ENCODE results near the gene ADAMTSL2.

The ADAMTSL2 gene

GRCh38 chr9:133575186-133576030, 40.9 kb downstream of the ADAMTSL2 start:
- no peak for DNase-seq (ENCODE audit: low read depth, low spot score)

DNA sequence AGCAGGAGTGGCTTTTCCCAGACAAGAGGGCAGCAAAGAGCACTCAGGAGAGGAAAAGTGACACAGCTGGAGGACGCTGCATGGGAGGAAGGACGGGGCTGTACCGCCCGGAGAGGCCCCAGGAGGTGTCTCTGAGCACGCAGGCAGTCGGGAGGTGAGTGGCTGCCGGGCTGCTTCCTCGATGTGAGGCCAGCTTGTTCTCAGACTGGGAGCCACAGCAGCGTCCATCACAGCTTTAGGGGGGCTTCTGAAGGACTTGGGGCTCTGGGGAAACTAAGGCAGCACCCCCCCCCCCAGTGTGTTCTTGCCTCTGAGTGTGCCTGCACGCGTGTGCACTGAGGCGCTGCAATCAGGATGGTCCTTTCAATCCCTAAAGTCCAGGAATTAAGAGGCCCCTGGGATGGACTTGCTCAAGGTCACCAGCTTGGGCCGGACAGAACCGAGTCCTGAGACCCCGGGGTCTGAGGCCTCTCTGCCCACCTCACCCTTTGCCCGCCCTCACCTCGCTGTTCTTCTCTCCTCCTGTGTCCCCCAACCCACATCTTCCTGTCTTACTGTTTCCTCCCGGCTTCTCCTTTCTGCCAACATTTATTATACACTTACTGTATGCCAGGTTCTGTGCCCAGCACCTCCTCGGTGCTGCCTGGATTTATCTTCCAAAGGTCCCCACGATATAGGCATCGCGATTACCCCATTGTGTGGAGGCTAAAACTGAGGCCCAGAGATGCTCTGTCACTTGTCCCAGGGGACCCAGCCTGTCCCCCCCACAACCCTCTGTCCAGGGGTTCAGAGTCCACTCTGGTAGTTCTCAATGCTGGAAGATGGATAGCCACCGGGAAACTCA, 41.7 kb downstream of the ADAMTSL2 start:
- no peak for DNase-seq (ENCODE audit: low read depth, low spot score)

GRCh38 chr9:133576875-133577736, 42.6 kb downstream of the ADAMTSL2 start:
- no peak for DNase-seq (ENCODE audit: low read depth, low spot score)

- DNase-seq (ENCODE audit: low read depth, low spot score), result no peak
Observed at GRCh38 chr9:133577737-133578112, 43.2 kb downstream of the ADAMTSL2 start.

DNA sequence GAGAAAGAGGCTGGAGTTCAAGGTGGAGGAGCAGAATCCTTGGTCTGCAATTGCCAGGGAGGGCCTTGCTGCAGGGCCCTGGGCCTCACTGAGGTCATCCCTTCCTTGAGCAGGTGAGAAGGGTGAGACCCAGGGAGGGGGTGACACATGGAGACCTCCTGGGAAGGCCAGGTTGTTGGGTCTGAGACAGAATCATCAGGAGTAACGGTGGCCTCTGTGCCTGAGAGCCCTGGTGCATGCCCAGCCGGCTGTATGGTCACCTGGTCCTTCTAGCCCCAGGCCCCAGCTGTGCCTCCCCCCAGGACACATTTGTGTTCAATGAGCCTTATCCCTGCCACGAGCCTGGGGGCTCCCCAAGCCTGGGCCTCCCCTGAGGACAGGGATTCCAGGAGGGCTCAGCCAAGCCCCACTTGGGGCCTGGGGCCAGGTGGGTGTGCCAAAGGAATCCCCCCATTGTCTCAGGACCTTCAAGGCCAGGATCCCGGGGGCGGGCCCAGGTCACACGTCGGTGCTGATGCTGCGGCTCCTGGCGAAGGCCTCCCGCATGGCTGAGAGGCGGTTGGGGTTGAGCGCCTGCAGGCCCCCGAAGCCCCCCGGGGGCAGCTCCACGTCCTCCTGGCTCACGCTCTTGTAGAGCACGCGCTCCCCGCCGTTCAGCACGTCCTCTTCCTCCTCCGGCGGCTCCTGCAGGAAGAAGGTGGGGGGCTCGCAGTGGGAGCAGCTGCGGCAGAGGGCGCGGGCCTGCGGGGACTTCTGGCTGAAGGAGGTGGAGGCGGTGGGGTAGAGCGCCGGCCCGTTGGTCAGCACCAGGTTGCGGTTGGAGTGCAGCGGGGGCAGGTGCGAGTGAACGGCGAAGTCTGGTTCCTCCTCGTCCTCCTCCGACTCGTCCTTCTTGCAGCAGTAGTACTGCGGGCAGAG, 44.3 kb downstream of the ADAMTSL2 start:
- no peak for DNase-seq (ENCODE audit: low read depth, low spot score)

GRCh38 chr9:133579601-133580418, 45.3 kb downstream of the ADAMTSL2 start:
- DNase-seq (ENCODE audit: low read depth, low spot score), result no peak

DNA sequence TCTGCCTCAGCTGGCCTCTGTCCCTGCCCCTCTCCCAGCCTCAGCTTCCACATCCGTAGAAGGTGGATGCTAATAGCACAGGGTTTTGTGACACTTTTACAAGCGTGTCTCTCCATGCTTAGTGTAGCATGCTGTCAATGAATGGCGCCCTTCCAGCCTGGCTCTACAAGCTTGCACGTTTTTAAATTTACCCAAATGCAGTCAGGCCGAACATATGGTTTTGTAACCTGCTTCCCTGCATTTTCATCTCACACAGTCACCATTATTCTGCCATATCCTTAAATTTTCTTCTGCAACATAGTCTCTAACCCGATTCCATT, 45.9 kb downstream of the ADAMTSL2 start:
- no peak for DNase-seq (ENCODE audit: low read depth, low spot score)

GRCh38 chr9:133581011-133581410, 46.5 kb downstream of the ADAMTSL2 start:
- no peak for DNase-seq (ENCODE audit: low read depth, low spot score)

GRCh38 chr9:133581513-133582343, 47.2 kb downstream of the ADAMTSL2 start:
- no peak for DNase-seq (ENCODE audit: low read depth, low spot score)

DNA sequence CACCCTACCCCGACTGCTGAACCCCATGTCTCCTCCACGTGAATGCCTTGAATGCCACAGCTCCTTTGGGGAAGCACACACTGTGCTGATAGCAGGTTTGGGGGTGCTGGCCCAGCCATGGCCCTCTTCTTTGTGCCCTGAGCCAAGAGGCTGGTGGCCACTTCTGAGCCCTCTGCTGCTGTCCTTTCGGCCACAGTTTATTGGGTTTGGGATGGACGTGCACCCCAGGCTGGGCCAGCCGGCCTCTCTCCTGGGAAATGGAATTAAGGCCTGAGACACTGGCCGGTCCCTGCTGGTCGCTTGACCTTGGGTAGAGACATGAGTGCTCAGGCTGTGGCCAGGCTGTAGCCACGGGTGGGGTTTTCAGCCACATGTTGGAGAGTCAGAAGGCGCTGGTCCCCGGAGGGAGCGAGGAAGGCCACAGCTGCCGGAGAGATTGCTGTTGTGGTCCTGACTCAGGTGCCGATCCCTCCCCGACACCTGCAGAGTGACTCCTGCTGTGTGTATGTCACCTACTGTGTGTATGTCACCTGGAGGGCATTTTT, 48.1 kb downstream of the ADAMTSL2 start:
- no peak for DNase-seq (ENCODE audit: low read depth, low spot score)

DNA sequence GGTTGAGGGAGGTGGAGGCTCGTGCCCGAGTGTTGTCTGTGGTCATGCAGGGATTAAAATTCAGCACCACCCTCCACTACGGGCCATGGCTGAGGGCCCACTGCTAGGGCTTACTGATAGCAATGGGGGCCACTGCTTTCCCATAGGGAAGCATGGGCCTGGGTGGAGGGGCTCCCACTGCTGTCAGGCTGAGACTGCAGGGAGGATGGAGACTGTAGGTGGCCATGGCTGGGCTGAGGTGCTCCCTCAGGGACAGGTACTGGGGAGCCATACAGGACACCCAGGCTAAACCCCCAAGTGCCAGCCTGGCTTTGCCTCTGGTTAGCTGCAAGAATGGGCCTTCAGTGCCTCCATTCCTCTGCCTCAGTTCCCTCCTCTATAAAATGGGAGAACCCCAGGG, 48.6 kb downstream of the ADAMTSL2 start:
- DNase-seq (ENCODE audit: low read depth, low spot score), result no peak

DNA sequence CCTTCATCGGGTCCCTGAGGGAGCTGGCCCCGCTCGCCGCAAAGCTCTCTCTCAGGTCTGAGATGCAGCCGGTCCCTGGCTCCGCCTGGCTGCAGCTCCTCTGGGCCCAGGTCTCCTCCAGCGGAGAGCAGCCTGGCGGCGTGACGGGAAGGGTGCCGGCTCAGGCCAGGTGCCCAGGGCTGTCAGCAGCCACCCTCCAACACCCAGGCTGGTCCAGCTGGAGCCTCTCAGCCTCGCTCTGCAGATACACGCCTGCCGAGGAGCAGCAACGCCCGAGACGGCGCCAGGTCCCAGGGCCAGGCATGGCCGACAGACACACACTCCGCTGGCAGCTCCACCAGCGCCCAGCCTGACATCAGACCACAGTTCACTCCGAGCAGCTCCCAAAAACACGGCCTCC, 49.1 kb downstream of the ADAMTSL2 start:
- DNase-seq (ENCODE audit: low read depth, low spot score), result no peak

DNA sequence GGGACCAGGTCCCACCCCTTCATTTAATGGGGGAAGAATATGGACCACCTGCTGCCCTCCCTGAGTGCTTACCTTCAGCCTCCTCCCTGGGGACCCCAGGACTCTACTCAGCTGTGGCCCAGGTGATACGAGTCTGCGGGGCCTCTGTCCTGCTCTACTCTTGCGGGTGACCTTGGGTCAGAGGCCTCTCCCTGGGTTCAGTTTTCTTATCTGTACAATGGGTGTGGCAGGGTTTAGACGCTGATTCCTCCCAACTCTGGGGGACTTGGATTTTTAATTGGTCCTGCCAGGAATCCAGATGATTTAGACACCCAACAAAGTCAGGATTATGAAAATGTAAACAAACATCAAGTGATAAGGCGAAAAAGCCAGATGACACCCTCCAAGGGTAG, 49.7 kb downstream of the ADAMTSL2 start:
- DNase-seq (ENCODE audit: low read depth, low spot score), result no peak

DNA sequence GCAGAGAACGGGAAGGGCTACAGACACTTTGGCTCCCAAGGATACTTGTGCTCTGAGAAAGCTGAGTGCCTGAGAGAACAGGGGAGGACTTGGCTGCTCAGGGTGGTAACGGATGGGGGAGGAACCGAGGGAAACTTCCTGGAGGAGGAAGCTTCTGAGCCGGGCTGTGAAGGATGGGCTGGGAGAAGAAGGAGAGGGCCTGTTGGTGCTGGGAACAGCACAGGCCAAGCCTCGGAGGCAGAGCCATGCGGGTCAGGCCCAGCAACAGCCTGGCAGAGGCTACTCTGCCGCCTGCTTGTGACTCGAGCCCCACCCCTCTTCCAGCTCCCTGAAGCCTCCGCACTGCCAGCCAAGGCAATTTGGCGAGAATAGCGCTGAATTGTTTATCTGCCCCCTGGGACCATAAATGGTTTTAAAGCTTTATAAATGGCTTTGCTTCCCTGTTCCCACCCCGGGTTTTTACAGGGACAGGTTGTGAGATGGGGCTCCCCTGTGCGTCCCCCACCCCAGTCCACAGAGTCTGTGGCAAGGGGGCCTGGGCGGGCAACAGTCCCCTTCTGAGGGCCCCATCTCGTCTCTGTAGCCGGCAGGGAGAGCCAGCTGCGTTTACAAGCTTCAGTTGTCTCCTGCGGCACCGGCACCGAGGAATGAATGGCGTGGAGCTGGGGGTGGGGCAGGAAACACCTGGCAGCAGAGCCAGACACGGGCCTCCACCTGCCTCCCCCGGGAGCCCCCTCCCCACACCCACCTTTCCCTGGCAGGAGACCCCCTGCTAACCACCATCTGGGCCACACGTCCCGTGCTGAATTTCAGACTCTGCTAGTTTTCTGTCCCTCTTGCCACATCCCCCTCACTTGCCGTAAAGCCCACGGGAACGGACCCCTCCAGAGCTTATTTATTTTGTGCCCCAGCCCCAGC, 50.3 kb downstream of the ADAMTSL2 start:
- no peak for DNase-seq (ENCODE audit: low read depth, low spot score)

DNA sequence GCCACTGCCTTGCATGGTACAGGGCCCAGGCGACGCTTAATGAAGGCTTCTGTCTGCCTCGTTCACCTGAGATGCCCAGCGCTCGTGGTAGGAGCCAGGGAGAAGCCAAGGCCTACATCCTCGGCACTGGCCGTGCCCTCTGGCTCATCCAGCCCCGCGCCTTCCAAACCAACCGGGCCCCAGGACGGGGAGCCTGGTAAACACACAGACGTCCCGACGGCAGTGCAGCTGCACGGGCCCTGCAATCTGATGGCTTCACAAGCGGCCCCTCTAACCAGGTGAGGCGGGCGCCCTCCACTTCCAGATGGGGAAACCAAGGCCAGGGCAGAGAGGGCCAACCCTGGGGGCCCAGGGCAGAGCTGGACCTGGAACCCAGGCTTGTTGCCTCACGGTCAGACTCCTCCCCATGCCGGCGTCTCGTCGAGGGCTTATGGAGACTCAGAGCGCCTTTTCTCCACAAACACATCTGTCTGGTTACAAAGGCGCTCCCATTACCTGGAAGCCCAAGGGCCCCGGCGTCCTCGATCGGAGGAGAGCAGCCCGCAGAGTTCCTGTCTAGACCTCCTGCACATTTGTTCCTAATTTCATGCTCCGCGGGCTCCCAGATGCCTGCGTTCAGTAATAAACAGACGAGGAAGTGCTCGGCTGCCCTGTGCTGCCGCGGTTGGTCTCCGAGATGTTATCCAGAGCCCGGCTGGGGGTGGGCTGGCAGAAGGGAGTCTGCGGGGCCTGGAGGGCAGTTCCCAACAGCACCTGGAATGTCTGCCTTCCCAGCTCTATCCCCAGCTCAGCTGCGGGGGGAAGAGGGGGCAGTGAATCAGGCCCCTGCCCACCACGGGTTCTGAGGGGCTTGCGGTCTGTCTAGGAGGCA, 51.2 kb downstream of the ADAMTSL2 start:
- no peak for DNase-seq (ENCODE audit: low read depth, low spot score)

DNA sequence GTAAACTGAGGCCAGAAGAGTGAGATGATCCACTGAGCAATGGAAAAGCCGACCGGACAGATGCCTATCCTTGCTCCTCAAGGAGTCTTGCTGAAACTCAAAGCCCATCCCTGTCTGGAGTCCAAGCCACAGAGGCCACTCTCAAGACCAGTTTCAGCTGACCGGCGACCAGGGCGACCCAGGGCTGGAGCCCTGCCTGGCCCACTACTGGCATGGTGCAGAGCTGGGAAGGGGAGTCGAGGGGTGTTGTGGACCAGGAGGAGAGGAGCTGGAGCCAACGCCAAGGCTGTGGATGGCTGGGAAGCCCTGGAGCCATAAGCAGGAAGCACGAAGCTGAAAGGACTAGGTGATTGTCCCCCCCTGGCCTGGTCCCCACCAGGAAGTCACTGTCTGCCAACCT, 52.5 kb downstream of the ADAMTSL2 start:
- no peak for DNase-seq (ENCODE audit: low read depth, low spot score)

DNA sequence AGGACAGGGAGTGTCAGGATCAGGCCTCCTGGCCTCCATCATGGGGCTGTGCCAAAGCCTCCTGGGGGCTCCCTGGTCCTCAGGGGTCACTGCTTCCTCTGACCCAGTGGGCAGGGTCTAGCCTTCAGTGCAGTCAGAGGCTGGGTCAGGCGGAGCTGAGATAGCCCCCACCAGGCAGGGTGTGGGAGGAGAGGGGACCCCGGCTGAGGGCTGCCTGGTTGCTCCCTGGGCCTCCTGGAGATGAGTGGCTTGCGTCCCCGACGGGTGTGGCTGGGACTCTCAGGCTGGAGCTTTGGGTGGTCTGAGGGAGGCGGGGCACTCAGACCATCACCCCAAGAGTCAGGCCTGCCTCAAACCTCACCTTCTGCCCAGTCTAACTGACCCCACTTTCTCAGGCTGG, 53.0 kb downstream of the ADAMTSL2 start:
- DNase-seq (ENCODE audit: low read depth, low spot score), result no peak
